ENCODE measurements around the gene KLHL40. TPM values are rescaled to one million over a fixed set of nuclear protein-coding genes. Genes with fewer than 3 reads are reported as not detected.

Gene KLHL40
- total RNA-seq, 1 donor from 2014 or later: not detected

GRCh38 chr3:42662813-42663535 is 22.4 kb upstream of the KLHL40 start:
- Histone ChIP-seq H3K4me1 (ENCODE audit: insufficient read depth, low read length) (peaks cover 4% of the 10 kb centered on the region), H3K4me2 (ENCODE audit: low read length) (no peak overlapping the region), H3K27ac (ENCODE audit: low read depth, low read length) (no peak overlapping the region), H3K79me2 (ENCODE audit: insufficient read depth, low read length) (no peaks in the 10 kb centered on the region), H3K4me3 (ENCODE audit: insufficient read depth, low read depth, low read length) (no peak overlapping the region), H3K9me3 (ENCODE audit: insufficient read depth, low read depth, low read length) (no peaks in the 10 kb centered on the region), H2AFZ (ENCODE audit: low read depth, low read length) (no peak overlapping the region), H4K20me1 (ENCODE audit: insufficient read depth, low read length) (peaks cover 37% of the 10 kb centered on the region), H3K36me3 (ENCODE audit: insufficient read depth, low read length) (no peaks in the 10 kb centered on the region), H3K27me3 (ENCODE audit: insufficient read depth, low read length) (no peaks in the 10 kb centered on the region), H3K9ac (ENCODE audit: low read length) (no peak overlapping the region)
- no peaks in the 10 kb centered on the region for H3K9me3 Mint-ChIP-seq (ENCODE audit: unreplicated experiment)
- TF ChIP-seq CTCF (IDR thresholded peaks at IDR 0.05; ENCODE audit: insufficient read depth, low read depth, low read length) (no peak), EZH2 (IDR thresholded peaks at IDR 0.05; ENCODE audit: insufficient read depth, low read length) (no peak)
- H3K27ac Mint-ChIP-seq (ENCODE audit: unreplicated experiment): no peak overlapping the region
- H3K4me3 Mint-ChIP-seq (ENCODE audit: unreplicated experiment): no peak overlapping the region
- H3K36me3 Mint-ChIP-seq (ENCODE audit: low read depth, unreplicated experiment): peaks cover 15% of the 10 kb centered on the region
- no peaks in the 10 kb centered on the region for H3K27me3 Mint-ChIP-seq (ENCODE audit: low read depth, unreplicated experiment)
- no peak for DNase-seq (ENCODE audit: low read depth)
- no peak for FAIRE-seq
- H3K4me1 Mint-ChIP-seq (ENCODE audit: low read depth, unreplicated experiment): peaks cover 8% of the 10 kb centered on the region

- H3K27ac Mint-ChIP-seq (ENCODE audit: unreplicated experiment): no peak overlapping the region
- H3K4me1 Mint-ChIP-seq (ENCODE audit: low read depth, unreplicated experiment): peaks cover 8% of the 10 kb centered on the region
- Histone ChIP-seq H4K20me1 (ENCODE audit: insufficient read depth, low read length) (peaks cover 36% of the 10 kb centered on the region), H3K27ac (ENCODE audit: low read depth, low read length) (no peak overlapping the region), H3K4me2 (ENCODE audit: low read length) (no peak overlapping the region), H3K4me1 (ENCODE audit: insufficient read depth, low read length) (peaks cover 4% of the 10 kb centered on the region), H3K9me3 (ENCODE audit: insufficient read depth, low read depth, low read length) (no peaks in the 10 kb centered on the region), H3K36me3 (ENCODE audit: insufficient read depth, low read length) (no peaks in the 10 kb centered on the region), H3K9ac (ENCODE audit: low read length) (no peak overlapping the region), H2AFZ (ENCODE audit: low read depth, low read length) (no peak overlapping the region), H3K79me2 (ENCODE audit: insufficient read depth, low read length) (no peaks in the 10 kb centered on the region), H3K27me3 (ENCODE audit: insufficient read depth, low read length) (no peaks in the 10 kb centered on the region), H3K4me3 (ENCODE audit: insufficient read depth, low read depth, low read length) (no peak overlapping the region)
- no peak overlapping the region for H3K4me3 Mint-ChIP-seq (ENCODE audit: unreplicated experiment)
- DNase-seq (ENCODE audit: low read depth) (no peak), FAIRE-seq (no peak)
- no peaks in the 10 kb centered on the region for H3K27me3 Mint-ChIP-seq (ENCODE audit: low read depth, unreplicated experiment)
- no peak for TF ChIP-seq EZH2 (IDR thresholded peaks at IDR 0.05; ENCODE audit: insufficient read depth, low read length)
- TF ChIP-seq CTCF (IDR thresholded peaks at IDR 0.05; ENCODE audit: insufficient read depth, low read depth, low read length): no peak
- no peaks in the 10 kb centered on the region for H3K9me3 Mint-ChIP-seq (ENCODE audit: unreplicated experiment)
- H3K36me3 Mint-ChIP-seq (ENCODE audit: low read depth, unreplicated experiment): peaks cover 15% of the 10 kb centered on the region
These were observed 21.5 kb upstream of the KLHL40 start for GRCh38 chr3:42663581-42664437.
